ENCODE data around the gene CFAP251. TPM values are rescaled to one million over a fixed set of nuclear protein-coding genes. Genes with fewer than 3 reads are reported as not detected.
"Not testable (repeated sequence)": the region's sequence is repeated elsewhere in the genome, so short reads cannot be mapped to it uniquely, and the experiment has no call there.

The CFAP251 gene
- total RNA-seq, 2 experiments from 2014 or later: 0.65 to 0.78 TPM

- POLR2A ChIA-PET: interaction anchor here (0.7 kb wide), 1 partner anchor 119 kb away, joined by 4 read pairs; no protein-coding TSS in a partner anchor
- CTCF ChIA-PET: interaction anchor here (1.0 to 1.5 kb wide), 4 partner anchors 8 to 101 kb away, joined by 3 to 6 read pairs (median 3); partner anchors contain the start of genes CFAP251 and RHOF
Observed at GRCh38 chr12:121894633-121895032, 23.8 kb upstream of the CFAP251 start.

GRCh38 chr12:121898287-121898686, 20.1 kb upstream of the CFAP251 start:
- CTCF ChIA-PET: interaction anchor here (0.7 to 0.8 kb wide), 2 partner anchors 10 to 86 kb away, joined by 3 read pairs; no protein-coding TSS in a partner anchor

GRCh38 chr12:121899590-121899989, 18.8 kb upstream of the CFAP251 start:
- CTCF ChIA-PET: interaction anchor here (1.2 kb wide), 1 partner anchor 107 kb away, joined by 6 read pairs; no protein-coding TSS in a partner anchor
- POLR2A ChIA-PET: no interaction called here

More at GRCh38 chr12:121898287-121898686, 20.1 kb upstream of the CFAP251 start:
- POLR2A ChIA-PET: no interaction called here

DNA sequence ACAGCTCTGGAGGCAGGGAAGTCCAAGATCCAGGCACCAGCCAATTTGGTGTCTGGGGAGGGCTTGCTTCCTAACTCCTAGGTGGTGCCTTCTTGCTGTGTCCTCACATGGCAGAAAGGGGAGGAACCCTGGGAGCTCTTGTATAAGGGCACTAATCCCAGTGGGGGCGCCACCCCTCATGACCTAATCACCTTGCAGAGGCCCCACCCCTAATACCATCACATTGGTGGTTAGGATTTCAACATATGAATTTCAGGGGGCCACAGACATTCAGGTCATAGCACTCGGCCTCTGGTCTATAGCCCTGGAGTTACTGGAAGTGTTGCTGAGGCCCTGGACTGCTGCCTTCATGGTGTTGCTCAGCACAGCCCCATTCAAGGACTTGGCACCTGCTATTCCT, 15.2 kb upstream of the CFAP251 start:
- CTCF ChIA-PET: interaction anchor here (1.4 to 1.8 kb wide), 2 partner anchors 9 to 109 kb away, joined by 3 to 6 read pairs; partner anchors contain the start of gene RHOF
- POLR2A ChIA-PET: no interaction called here

- ChIA-PET POLR2A (no interaction called here), CTCF (no interaction called here)
Observed at GRCh38 chr12:121905746-121906145, 12.6 kb upstream of the CFAP251 start.

DNA sequence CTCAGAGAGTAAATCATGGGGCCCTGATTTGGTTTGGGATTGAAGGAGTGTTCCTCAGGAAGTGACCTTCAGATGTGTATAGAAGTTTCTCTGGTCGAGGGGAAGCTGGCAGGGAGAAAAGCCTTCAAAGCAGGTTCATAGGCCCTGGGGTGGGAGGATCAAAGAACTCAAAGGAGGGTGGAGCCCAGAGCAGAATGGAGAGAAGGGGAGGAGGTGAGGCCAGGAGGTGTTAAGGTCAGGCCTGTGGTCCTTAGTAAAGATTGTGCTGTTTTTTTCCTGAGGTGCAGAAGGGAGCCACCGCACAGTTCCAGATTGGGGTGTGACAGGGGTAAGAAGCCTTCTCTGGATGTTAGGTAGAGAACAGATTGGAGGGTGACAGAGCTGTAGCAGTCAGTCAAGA, 9.7 kb upstream of the CFAP251 start:
- CTCF ChIA-PET: interaction anchor here (0.5 to 0.6 kb wide), 2 partner anchors 329 to 1159 kb away, joined by 3 to 5 read pairs; no protein-coding TSS in a partner anchor
- POLR2A ChIA-PET: interaction anchor here (0.9 kb wide), 1 partner anchor 9 kb away, joined by 3 read pairs; no protein-coding TSS in a partner anchor

DNA sequence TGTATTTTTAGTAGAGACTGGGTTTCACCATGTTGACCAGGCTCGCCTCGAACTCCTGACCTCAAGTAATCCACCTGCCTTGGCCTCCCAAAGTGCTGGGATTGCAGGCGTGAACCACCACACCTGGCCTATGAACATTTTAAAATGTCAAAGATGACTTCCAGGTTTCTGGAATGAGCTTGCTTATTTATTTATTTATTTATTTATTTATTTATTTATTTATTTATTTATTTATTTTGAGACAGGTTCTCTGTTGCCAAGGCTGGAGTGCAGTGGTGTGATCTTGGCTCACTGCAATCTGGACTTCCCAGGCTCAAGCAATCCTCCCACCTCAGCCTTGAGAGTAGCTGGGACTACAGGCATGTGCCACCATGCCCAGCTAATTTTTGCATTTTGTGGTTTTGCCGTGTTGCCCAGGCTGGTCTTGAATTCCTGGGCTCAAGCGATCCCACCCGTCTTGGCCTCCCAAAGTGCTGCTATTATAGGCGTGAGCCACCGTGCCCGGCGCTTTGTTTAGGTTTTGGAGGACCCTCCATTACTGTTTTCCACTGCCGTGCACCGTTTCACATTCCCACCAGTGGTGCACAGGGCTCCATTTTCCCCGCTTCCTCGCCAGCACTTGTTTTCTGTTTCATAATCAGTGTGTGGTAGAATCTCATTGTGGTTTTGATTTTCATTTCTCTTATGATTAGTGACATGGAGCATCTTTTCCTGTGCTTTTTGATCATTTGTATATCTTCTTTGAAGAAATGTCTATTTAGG, 6.4 kb upstream of the CFAP251 start:
- ChIA-PET CTCF (interaction anchor here (0.7 to 1.0 kb wide), 2 partner anchors 23 to 125 kb away, joined by 3 read pairs; partner anchors contain the start of gene PSMD9), POLR2A (interaction anchor here (0.6 kb wide), 1 partner anchor 380 kb away, joined by 3 read pairs; no protein-coding TSS in a partner anchor)

GRCh38 chr12:121915841-121916321, 2.5 kb upstream of the CFAP251 start:
- POLR2A ChIA-PET: interaction anchor here (0.6 kb wide), 1 partner anchor 351 kb away, joined by 6 read pairs; no protein-coding TSS in a partner anchor
- CTCF ChIA-PET: interaction anchor here (3.4 kb wide), 1 partner anchor 121 kb away, joined by 21 read pairs; the partner anchor contains the start of gene RHOF

DNA sequence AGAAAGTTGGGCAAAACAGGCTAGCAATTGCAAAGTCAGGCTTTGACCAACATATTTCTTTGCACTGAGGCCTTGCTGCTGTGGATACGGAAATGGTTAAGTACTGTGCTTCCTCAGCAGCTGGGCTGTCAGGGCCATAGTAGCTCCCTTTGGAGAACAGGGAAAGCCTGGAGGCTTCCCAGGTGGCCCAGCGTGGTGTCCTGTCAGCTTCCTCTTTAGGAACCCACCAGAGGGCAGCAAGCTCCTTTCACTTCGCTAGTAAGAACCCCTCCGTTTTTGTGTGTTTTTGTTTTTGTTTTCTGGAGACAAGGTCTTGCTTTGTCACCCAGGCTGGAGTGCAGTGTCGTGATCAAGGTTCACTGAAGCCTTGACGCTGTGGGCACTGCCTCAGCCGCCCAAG, 1.7 kb upstream of the CFAP251 start:
- ChIA-PET CTCF (interaction anchor here (0.7 to 3.4 kb wide), 3 partner anchors 70 to 122 kb away, joined by 3 to 21 read pairs (median 3); partner anchors contain the start of gene RHOF), POLR2A (interaction anchor here (0.6 kb wide), 1 partner anchor 249 kb away, joined by 15 read pairs; no protein-coding TSS in a partner anchor)

DNA sequence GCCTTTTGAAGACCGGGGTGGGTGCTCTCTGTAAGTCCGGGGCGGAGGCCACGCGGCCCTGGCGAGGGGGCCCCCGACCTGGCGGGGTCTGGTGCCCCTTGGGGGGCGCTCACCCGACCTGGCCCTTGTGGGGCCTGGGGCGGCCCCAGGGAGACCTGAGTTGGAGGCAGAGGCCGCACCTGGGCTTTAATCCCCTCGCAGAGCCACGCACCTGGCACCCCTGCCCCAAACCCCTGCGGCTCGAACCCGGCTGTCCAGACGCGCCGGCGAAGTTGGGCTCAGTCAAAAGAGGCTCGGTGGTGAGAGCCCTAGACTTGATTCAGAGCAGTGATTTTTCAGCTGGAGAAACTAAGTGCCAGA, 267 bp downstream of the CFAP251 start:
- ChIA-PET CTCF (interaction anchor here (0.7 to 3.4 kb wide), 11 partner anchors 25 to 307 kb away, joined by 3 to 21 read pairs (median 3); partner anchors contain the start of genes DIABLO, PSMD9 and RHOF), POLR2A (interaction anchor here (0.6 kb wide), 1 partner anchor 12 kb away, joined by 6 read pairs; no protein-coding TSS in a partner anchor)

GRCh38 chr12:121921066-121921465, 2.7 kb downstream of the CFAP251 start:
- ChIA-PET POLR2A (no interaction called here), CTCF (interaction anchor here (0.5 to 1.7 kb wide), 2 partner anchors 11 to 32 kb away, joined by 3 to 4 read pairs; partner anchors contain the start of gene PSMD9)

- ChIA-PET POLR2A (no interaction called here), CTCF (interaction anchor here (0.7 kb wide), 2 partner anchors 131 to 546 kb away, joined by 3 to 4 read pairs; no protein-coding TSS in a partner anchor)
Observed at GRCh38 chr12:121925358-121925695, 6.9 kb downstream of the CFAP251 start.

DNA sequence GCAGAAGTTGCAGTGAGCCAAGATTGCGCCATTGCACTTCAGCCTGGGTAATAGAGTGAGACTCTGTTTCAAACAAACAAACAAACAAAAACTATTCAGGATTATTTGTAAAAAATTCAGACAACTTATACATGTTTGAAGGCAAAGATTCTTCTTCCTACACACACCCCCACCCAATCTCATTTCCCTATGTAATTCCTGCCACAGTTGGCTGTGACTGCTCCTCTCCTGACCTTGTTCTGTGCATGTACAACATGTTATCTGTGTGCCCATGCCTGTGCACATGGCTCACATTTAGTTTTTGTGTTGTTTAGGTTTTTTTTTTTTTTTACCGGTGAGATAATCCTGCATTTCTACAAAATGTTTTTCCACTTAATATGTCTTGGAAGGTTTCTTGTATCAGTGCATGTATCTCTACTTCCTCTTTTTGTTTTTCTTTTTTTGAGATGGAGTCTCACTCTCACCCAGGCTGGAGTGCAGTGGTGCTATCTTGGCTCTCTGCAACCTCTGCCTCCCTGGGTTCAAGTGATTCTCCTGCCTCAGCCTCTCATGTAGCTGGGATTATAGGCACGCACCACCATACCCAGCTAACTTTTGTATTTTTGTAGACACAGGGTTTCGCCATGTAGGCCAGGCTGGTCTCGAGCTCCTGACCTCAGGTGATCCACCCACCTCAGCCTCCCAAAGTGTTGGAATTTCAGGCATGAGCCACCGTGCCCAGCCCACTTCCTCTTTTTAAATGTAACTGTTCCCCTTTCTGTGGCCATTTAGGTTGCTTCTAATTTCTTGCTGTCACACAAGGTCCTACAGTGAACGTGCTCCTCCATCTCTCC, 8.7 kb downstream of the CFAP251 start:
- POLR2A ChIA-PET: no interaction called here

DNA sequence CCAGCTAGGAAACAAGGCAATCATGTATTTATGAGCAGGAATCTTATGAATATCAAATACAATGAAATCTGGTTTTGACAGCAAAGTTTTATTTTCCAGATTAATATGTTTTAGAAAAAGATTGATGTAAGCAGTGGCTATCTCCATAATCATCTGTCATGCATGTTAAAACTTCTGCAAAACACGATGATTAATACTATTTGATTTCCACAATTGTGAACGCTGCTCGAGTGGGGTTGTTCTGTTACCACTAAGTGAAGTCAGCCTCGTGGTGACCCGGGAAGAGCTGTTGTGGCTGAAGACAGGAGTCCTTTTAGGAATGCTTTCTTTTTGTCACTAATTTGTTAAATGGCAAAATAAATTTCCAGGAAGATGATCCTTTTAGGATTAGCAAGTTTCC, 9.4 kb downstream of the CFAP251 start:
- POLR2A ChIA-PET: no interaction called here

More for the DNA sequence above, 8.7 kb downstream of the CFAP251 start:
- CTCF ChIA-PET: no interaction called here

GRCh38 chr12:121929545-121929944, 11.2 kb downstream of the CFAP251 start:
- CTCF ChIA-PET: interaction anchor here (1.5 kb wide), 1 partner anchor 194 kb away, joined by 3 read pairs; no protein-coding TSS in a partner anchor
- POLR2A ChIA-PET: not testable (repeated sequence)

More for the DNA sequence above, 9.4 kb downstream of the CFAP251 start:
- CTCF ChIA-PET: no interaction called here

GRCh38 chr12:121930862-121931261, 12.5 kb downstream of the CFAP251 start:
- POLR2A ChIA-PET: interaction anchor here (0.7 kb wide), 1 partner anchor 12 kb away, joined by 6 read pairs; no protein-coding TSS in a partner anchor
- CTCF ChIA-PET: interaction anchor here (1.5 kb wide), 1 partner anchor 193 kb away, joined by 3 read pairs; no protein-coding TSS in a partner anchor

- POLR2A ChIA-PET: no interaction called here
- CTCF ChIA-PET: interaction anchor here (0.5 kb wide), 1 partner anchor 35 kb away, joined by 3 read pairs; no protein-coding TSS in a partner anchor
Observed at GRCh38 chr12:121932176-121932536, 13.8 kb downstream of the CFAP251 start.

GRCh38 chr12:121932914-121933521, 14.6 kb downstream of the CFAP251 start:
- CTCF ChIA-PET: no interaction called here
- POLR2A ChIA-PET: no interaction called here
